CD4-positive, CD25-positive, alpha-beta regulatory T cell (primary cell): ENCODE results near the gene APOD. TPM values are rescaled to one million over a fixed set of nuclear protein-coding genes. Genes with fewer than 3 reads are reported as not detected.
A peak's percentile ranks its signal among the peaks of the same experiment; 100 is the strongest.
"Not testable (repeated sequence)": the region's sequence is repeated elsewhere in the genome, so short reads cannot be mapped to it uniquely, and the experiment has no call there.

ENCODE experiments used
- ATAC-seq, 2 donors: fragments of 150-1000 bp; cut with Tn5 transposase; one replicate each; pipeline ENCODE4 v1.10.0; 2021; ENCODE audit warnings: low read depth in 2 of 2, moderate number of reproducible peaks in 2 of 2, moderate library complexity in 1 of 2
- DNase-seq, 3 donors: peaks; one replicate each; pipeline versions ENCODE4 v3.0.0 to v3.0.0-alpha.2; 2012 to 2022; ENCODE audit warnings: mixed read lengths in 1 of 3
- H3K27ac ChIP-seq: one replicate; pipeline ENCODE4 v1.7.0; 2013; ENCODE audit warnings: mild to moderate bottlenecking, low read length; ENCODE audit not compliant: insufficient read depth, poor library complexity, severe bottlenecking
- H3K27me3 ChIP-seq: one replicate; pipeline ENCODE4 v1.7.0; 2013; ENCODE audit warnings: low read length; ENCODE audit not compliant: control insufficient read depth, insufficient read depth
- H3K36me3 ChIP-seq: one replicate; pipeline ENCODE4 v1.7.0; 2013; ENCODE audit warnings: mild to moderate bottlenecking, low read length, moderate library complexity; ENCODE audit not compliant: control insufficient read depth, insufficient read depth
- H3K4me1 ChIP-seq: 2 replicates; pipeline ENCODE4 v1.7.0; 2013; ENCODE audit warnings: mild to moderate bottlenecking, low read length; ENCODE audit not compliant: insufficient read depth, control insufficient read depth, poor library complexity, severe bottlenecking
- H3K4me3 ChIP-seq: one replicate; pipeline ENCODE4 v1.7.0; 2013; ENCODE audit warnings: low read depth, mild to moderate bottlenecking, low read length, moderate library complexity
- H3K9me3 ChIP-seq, 2 experiments: 1 replicate in 1 of 2; 2 replicates in 1 of 2; pipeline ENCODE4 v1.7.0; 2013; ENCODE audit warnings: low read length in 2 of 2, mild to moderate bottlenecking in 1 of 2, moderate library complexity in 1 of 2; ENCODE audit not compliant: control insufficient read depth in 2 of 2
- H3K27ac Mint-ChIP-seq, 3 donors: one replicate each; pipeline ENCODE4 v1.8.0; 2020 to 2022; ENCODE audit warnings: mild to moderate bottlenecking in 3 of 3, mixed read lengths in 3 of 3, moderate library complexity in 2 of 3
- H3K27me3 Mint-ChIP-seq: one replicate; pipeline ENCODE4 v1.8.0; 2022; ENCODE audit warnings: mild to moderate bottlenecking, mixed read lengths
- H3K36me3 Mint-ChIP-seq: one replicate; pipeline ENCODE4 v1.8.0; 2020; ENCODE audit warnings: mixed read lengths
- H3K4me1 Mint-ChIP-seq, 4 donors: one replicate each; pipeline ENCODE4 v1.8.0; 2020 to 2022; ENCODE audit warnings: mixed read lengths in 4 of 4, mild to moderate bottlenecking in 1 of 4
- H3K4me3 Mint-ChIP-seq, 4 donors: one replicate each; pipeline ENCODE4 v1.8.0; 2020 to 2022; ENCODE audit warnings: mild to moderate bottlenecking in 4 of 4, mixed read lengths in 4 of 4, moderate library complexity in 3 of 4
- H3K9me3 Mint-ChIP-seq, 7 donors: one replicate each; pipeline ENCODE4 v1.8.0; 2020 to 2022; ENCODE audit warnings: mixed read lengths in 7 of 7, mild to moderate bottlenecking in 3 of 7, moderate library complexity in 2 of 7
- polyA plus RNA-seq, 4 donors: library from polyadenylated mRNA; unstranded; fragments of 300-500 nt; fragmentation: Illumina TruSeq; gene quantifications; one replicate each; pipeline ENCODE4 v1.2.3, GENCODE V29; 2021
- total RNA-seq: library from RNA; stranded (reverse); gene quantifications from one replicate; pipeline ENCODE4 v1.2.3, GENCODE V29; 2022

The APOD gene
- total RNA-seq, result not detected
- under 1 TPM in 1 of 4 donors, not detected in 3; 0.60 TPM for polyA plus RNA-seq

DNA sequence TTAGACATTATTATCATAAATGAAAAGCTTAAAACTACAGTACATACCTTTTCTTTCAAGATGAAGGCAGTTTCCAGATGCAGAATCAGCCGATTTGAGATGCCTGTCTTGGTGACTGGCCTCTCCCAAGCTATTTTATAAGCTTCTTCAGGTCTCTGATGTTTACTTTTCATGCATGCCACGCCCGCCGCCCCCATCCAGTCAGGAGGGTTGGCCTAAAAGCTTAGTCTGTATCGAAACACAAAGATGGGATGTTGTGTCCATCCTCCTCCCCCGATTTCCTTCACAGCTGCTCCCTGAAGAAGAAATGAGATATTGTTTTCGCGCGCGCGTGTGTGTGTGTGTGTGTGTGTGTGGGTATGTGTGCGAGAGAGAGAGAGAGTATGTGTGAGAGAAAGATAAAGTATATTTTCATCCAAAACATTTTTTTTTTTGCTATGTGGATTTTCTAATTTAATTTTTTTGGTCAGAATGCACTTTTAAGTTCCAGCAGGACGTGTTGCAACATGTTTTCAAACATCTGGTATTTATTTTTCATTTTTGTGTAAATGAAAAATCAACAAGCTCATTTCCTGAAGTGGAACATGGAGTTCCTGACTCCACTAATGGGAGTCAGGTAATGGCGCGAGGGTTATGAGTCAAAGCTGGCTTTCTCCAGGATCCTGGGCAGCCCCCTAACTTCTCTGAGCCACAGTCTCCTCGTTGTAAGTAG lies at the start of gene APOD:
Gene APOD (minus strand): TSS at position 110 of the 712 bp plus-strand sequence. CDS start 4,479 bp downstream, outside the sequence.
- no peaks in the 10 kb centered on the region for H3K9me3 Mint-ChIP-seq
- Histone ChIP-seq H3K27me3 (peaks cover 6% of the 10 kb centered on the region), H3K36me3 (no peaks in the 10 kb centered on the region), H3K9me3 (no peaks in the 10 kb centered on the region), H3K4me1 (peaks cover 8% of the 10 kb centered on the region), H3K4me3 (no peak within 1 kb of the TSS), H3K27ac (no peak within 1 kb of the TSS)
- ATAC-seq (no peak), DNase-seq (no peak)
- H3K4me1 Mint-ChIP-seq, result peaks cover 0 to 3% (median 1%) of the 10 kb centered on the region in 4 donors
- H3K27me3 Mint-ChIP-seq, result peaks cover 5% of the 10 kb centered on the region
- H3K36me3 Mint-ChIP-seq, result no peaks in the 10 kb centered on the region
- no peak within 1 kb of the TSS for H3K4me3 Mint-ChIP-seq
- no peak within 1 kb of the TSS for H3K27ac Mint-ChIP-seq

DNA sequence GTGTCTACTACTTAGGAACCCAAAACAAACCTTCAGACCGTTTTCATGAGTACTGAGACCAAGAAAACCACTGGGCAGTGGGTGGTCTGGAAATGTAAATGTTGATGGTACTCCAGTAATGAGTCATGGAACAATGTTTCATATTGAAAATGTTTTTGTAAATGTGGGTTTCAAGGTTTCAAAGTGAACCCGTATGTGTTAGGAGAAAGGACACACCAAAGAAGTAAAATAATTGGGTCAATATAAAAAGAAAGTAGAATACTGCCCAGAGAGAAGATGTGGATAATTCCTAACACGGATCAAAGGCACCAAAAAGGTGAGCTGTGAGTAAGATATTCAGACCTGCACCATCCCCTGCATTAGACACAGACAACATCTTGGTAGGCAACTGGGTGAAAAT lies 49.6 kb upstream of the APOD start:
- not testable (repeated sequence) for ATAC-seq

DNA sequence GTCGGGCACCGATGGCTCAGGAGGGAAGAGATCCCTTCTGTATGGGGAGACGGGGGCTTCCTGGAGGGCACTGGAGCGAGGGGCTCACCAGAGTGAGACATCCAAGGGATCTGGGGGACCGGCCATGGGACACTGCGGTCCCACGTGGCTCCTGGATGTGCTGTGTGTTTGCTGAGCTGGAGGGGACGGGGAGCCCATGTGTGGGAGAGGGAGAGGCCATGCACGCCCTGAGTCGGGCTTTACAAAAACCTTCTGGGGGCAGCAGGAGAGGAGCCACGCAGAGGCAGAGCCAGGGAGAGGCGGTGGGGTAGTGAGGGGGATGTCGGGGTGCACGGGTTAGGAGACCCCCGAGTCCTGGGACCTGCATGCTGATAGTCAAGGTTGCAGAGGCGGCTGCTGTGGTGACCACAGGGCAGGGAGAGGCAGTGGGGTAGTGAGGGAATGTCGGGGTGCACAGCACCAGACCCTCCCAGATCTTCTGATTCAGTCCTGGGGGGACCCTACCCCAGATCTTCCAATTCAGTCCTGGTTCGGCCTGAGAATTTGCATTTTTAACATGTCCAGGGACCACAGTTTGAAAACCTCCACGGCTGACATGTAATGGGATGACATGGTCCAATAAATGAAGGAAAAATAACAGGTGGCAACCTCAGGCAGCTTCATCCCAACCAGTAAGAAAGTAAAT lies 48.9 kb upstream of the APOD start:
- not testable (repeated sequence) for H3K36me3 ChIP-seq, DNase-seq, H3K27ac ChIP-seq, H3K9me3 ChIP-seq, H3K4me3 ChIP-seq, H3K9me3 Mint-ChIP-seq, H3K27me3 Mint-ChIP-seq, H3K36me3 Mint-ChIP-seq, H3K27me3 ChIP-seq, ATAC-seq, H3K4me1 ChIP-seq
- Mint-ChIP-seq H3K4me3 (peak overlapping the region; percentile 29 to 85 (median 60)), H3K27ac (peak overlapping the region in 1 of 3 donors; percentile 59), H3K4me1 (peaks cover 4 to 12% (median 7%) of the 10 kb centered on the region in 4 donors)

More for the DNA sequence above, 49.6 kb upstream of the APOD start:
- H3K4me1 ChIP-seq, H3K27me3 ChIP-seq, H3K9me3 ChIP-seq, H3K27ac ChIP-seq, H3K27ac Mint-ChIP-seq, H3K27me3 Mint-ChIP-seq, H3K36me3 ChIP-seq, DNase-seq, H3K9me3 Mint-ChIP-seq, H3K36me3 Mint-ChIP-seq, H3K4me3 ChIP-seq: not testable (repeated sequence)
- Mint-ChIP-seq H3K4me3 (peak overlapping the region; percentile 67 to 83 (median 80)), H3K4me1 (peaks cover 4 to 14% (median 6%) of the 10 kb centered on the region in 4 donors)

- H3K36me3 Mint-ChIP-seq, H3K27ac ChIP-seq, H3K9me3 ChIP-seq, ATAC-seq, H3K9me3 Mint-ChIP-seq, H3K36me3 ChIP-seq, H3K27me3 ChIP-seq, H3K27me3 Mint-ChIP-seq, H3K4me3 ChIP-seq, H3K4me1 Mint-ChIP-seq, DNase-seq, H3K4me1 ChIP-seq: not testable (repeated sequence)
- H3K27ac Mint-ChIP-seq, result peak overlapping the region in 1 of 3 donors; percentile 59
- peak overlapping the region in 2 of 4 donors; percentile 56 to 85 for H3K4me3 Mint-ChIP-seq
Observed at GRCh38 chr3:195632046-195632445, 48.3 kb upstream of the APOD start.

DNA sequence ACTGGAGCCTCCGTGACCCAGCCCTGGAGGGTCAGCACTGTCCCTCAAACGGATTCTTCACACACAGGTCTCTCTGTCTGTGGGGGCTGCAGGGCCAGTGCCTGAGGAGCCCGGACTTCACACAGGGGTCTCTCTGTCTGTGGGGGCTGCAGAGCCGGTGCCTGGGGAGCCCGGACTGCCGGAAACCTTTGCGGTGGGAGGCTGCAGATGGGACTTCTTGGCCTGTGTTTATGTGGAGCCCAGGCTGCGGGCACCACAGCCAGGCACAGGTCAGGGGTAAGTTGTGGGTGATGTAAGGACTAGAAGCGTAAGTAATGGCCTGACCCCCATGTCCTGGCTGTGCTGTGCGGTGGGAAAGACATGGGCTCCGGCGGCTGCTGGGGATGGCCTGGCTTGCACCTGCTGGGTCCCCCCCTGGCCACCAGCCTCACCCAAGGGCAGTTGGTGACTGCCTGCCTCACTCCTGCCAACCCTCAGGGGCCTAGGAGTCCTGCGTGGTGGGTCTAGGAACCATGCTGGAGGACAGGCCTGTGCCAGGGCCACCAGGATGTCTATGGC lies 47.3 kb upstream of the APOD start:
- not testable (repeated sequence) for H3K4me3 ChIP-seq, ATAC-seq, H3K9me3 ChIP-seq, H3K27me3 Mint-ChIP-seq, H3K36me3 Mint-ChIP-seq, H3K27ac ChIP-seq, H3K9me3 Mint-ChIP-seq, H3K27me3 ChIP-seq, DNase-seq, H3K36me3 ChIP-seq, H3K4me1 Mint-ChIP-seq, H3K27ac Mint-ChIP-seq, H3K4me1 ChIP-seq, H3K4me3 Mint-ChIP-seq

GRCh38 chr3:195630086-195630917 lies 46.6 kb upstream of the APOD start:
- H3K27ac ChIP-seq, H3K36me3 ChIP-seq, H3K9me3 ChIP-seq, H3K9me3 Mint-ChIP-seq, H3K4me3 Mint-ChIP-seq, H3K27me3 Mint-ChIP-seq, H3K4me1 Mint-ChIP-seq, H3K36me3 Mint-ChIP-seq, ATAC-seq, H3K27ac Mint-ChIP-seq, H3K4me3 ChIP-seq, DNase-seq, H3K4me1 ChIP-seq, H3K27me3 ChIP-seq: not testable (repeated sequence)

- not testable (repeated sequence) for H3K9me3 ChIP-seq, H3K27ac Mint-ChIP-seq, H3K36me3 Mint-ChIP-seq, H3K9me3 Mint-ChIP-seq, DNase-seq, H3K4me3 Mint-ChIP-seq, H3K27me3 Mint-ChIP-seq, H3K4me1 ChIP-seq, H3K4me1 Mint-ChIP-seq, ATAC-seq, H3K27me3 ChIP-seq, H3K4me3 ChIP-seq, H3K27ac ChIP-seq, H3K36me3 ChIP-seq
Observed at GRCh38 chr3:195629682-195630081, 45.9 kb upstream of the APOD start.
